H4 (cell line): ENCODE measurements around the gene KIAA0586. TPM values are rescaled to one million over a fixed set of nuclear protein-coding genes. Genes with fewer than 3 reads are reported as not detected.

Source experiments
- DNase-seq: peaks from one replicate; pipeline ENCODE4 v3.0.0-alpha.2; 2015; ENCODE audit warnings: low spot score
- total RNA-seq: library from RNA; depleted of rRNA; stranded (reverse); fragments of >200 nt; shearing (Covaris generic); gene quantifications from 2 replicates; pipeline ENCODE4 v1.2.3, GENCODE V29; 2014; rRNA removed

Gene KIAA0586
- total RNA-seq, 1 experiment from 2014 or later, result 22.6 TPM

DNA sequence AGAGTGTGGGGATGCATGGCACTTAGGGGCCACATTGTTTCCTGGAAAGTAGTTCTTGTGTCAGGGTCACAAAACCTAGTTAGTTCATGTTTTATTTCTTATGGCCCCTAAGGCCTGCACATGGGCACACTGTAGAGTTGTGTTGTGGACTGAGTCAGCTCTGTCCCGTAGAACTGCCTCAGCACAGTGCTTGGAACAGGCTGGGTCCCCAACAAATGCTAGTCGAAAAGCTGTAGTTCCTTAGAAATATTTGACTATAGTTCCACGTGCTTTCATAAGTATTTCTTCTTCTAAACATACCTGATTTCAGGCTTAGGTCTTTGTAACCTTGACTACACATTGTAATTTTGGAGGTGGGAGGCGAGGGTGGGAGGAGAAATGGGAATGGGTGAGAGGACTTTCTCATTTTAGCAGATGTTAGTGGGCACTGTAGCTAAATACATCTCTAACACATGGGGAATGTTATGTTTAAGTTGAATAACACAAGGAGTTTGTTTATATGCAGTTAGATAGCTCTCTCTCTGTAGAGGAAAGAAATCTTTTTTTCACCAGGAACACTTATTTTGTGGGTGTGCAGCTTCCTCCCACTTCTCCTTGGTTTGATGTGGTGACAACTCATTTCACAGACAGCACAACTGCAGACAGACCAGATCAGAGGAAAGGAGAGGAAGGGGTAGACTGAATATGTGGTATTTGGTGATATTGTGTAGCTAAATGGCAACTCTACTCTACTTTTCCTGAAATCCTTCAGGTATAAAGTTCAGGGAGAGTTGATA lies 170.7 kb downstream of the KIAA0586 start:
- no peak for DNase-seq

DNA sequence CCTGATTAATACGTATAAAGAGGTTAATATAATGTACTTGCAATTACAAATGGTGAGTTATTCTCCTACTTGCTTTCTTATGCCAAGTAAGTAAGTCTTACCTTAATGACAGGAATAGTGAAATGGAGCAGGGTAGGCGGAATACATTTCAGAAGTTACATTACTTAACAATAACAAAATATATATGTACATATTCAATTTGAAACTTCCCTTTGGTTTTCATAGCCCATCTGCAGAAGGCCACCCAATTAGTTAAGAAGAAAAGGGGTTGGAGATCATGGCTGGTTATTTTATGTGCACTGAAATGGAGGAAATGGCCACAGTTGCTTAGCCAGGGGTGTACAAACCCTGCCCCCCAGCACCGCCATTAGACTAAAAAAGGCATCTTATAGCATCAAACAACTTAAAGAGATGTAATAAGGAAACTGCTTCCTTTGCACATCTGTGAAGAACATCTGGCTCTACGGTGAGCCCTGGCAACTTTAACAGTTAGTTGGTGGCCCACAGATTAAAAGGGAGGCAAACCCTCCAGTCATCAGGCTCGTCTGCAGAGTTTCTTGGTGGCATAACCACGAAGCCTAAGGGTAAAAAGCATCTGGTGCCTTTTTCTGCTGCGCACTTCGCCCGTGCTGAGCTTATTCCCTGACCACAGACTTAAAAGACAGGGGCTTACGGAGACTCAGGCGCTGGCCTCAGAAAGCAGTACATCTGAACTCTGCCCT lies 171.4 kb downstream of the KIAA0586 start:
- DNase-seq, result no peak

DNA sequence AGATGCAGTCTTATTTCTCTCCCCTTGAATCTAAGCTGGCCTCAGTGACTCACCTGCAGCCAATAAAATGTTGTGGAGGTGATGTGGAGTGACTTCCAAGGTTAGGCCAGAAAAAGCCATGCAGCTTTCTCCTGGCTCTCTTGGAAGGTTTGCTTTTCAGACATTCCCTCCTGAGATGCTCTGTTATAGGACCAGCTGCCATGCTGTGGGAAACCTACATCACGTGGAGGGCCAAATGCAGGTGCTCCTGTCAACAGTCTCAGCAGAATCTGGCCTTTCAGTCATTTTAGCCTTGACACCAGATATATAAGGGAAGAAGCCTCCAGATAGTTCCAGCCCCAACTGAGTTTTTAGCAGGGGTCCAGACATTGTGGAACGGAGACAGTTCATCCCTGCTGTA lies 172.2 kb downstream of the KIAA0586 start:
- no peak for DNase-seq

Other genes with a start within 250 kb of the KIAA0586 start
- gene ACTR10, start 227.6 kb upstream of the KIAA0586 start, total RNA-seq, result 81.2 and 87.7 TPM in 2 replicates
- gene PSMA3, start 182.9 kb upstream of the KIAA0586 start, total RNA-seq, result 184 and 292 TPM in 2 replicates
- gene ARID4A, start 129.2 kb upstream of the KIAA0586 start, total RNA-seq, result 2.3 and 3.9 TPM in 2 replicates
- gene TOMM20L, start 31.8 kb upstream of the KIAA0586 start, total RNA-seq, result not detected in 2 replicates
- gene TIMM9, start 188 bp upstream of the KIAA0586 start, total RNA-seq, result 56.1 and 61.0 TPM in 2 replicates
- gene DACT1, start 210.2 kb downstream of the KIAA0586 start, total RNA-seq, result 10.1 and 11.7 TPM in 2 replicates